Thyroid gland (tissue), 4 donors: ENCODE data around the gene MNS1. TPM values are rescaled to one million over a fixed set of nuclear protein-coding genes. Genes with fewer than 3 reads are reported as not detected.

Experiments used
- DNase-seq, 2 donors: peaks; one replicate each; pipeline ENCODE4 v3.0.0-alpha.2; 2019
- H3K27ac ChIP-seq, 3 donors: fragments of 200-600 bp; sonication (generic); 1 replicate in 2 of 3; 2 replicates in 1 of 3; pipeline ENCODE4 v1.5.1; 2016 to 2019; ENCODE audit warnings: mild to moderate bottlenecking in 1 of 3, moderate library complexity in 1 of 3
- H3K27me3 ChIP-seq: fragments of 200-600 bp; sonication (generic); one replicate; pipeline ENCODE4 v1.5.1; 2019
- H3K36me3 ChIP-seq, 2 donors: fragments of 200-600 bp; sonication (generic); one replicate each; pipeline ENCODE4 v1.5.1; 2016 to 2019
- H3K4me1 ChIP-seq, 2 donors: fragments of 200-600 bp; sonication (generic); one replicate each; pipeline ENCODE4 v1.5.1; 2017 to 2019
- H3K4me3 ChIP-seq, 3 donors: fragments of 200-600 bp; sonication (generic); replicated peaks in 1 of 3; 1 replicate in 2 of 3; 2 replicates in 1 of 3; pipeline ENCODE4 v1.5.1; 2016; ENCODE audit warnings: mild to moderate bottlenecking in 1 of 3
- H3K9me3 ChIP-seq: fragments of 200-600 bp; sonication (generic); one replicate; pipeline ENCODE4 v1.5.1; 2017
- POLR2A ChIP-seq, 2 donors: fragments of 450-650 bp; IDR thresholded peaks; one replicate each; pipeline ENCODE4 v1.6.1; 2017; ENCODE audit warnings: antibody characterized with exemption in 2 of 2, mild to moderate bottlenecking in 2 of 2, moderate library complexity in 1 of 2
- whole genome bisulfite sequencing, 2 donors: methylation state at CpG; one replicate each; pipeline ENCODE4 v1.1.5; 2017; 5-methylcytosine and 5-hydroxymethylcytosine counted together
- intact Hi-C: fragments of 100-400 bp; cut with DNase I; formaldehyde crosslinking; loops from one replicate; pipeline ENCODE4 v1.15.1; 2023
- total RNA-seq, 4 donors: library from RNA; depleted of rRNA; stranded (reverse); fragments of >200 nt; gene quantifications; one replicate each; pipeline ENCODE4 v1.2.3, GENCODE V29; 2016
- TF ChIP-seq, protein P1 (sequence below), 6 experiments: fragments of 200-600 bp in 3 of 6; fragments of 450-650 bp in 3 of 6; sonication (generic) in 3 of 6; IDR thresholded peaks; one replicate each; pipeline ENCODE4 v1.5.1; 2016 to 2019; ENCODE audit warnings: antibody characterized with exemption in 6 of 6, mild to moderate bottlenecking in 2 of 6, inconsistent platforms in 1 of 6, moderate library complexity in 1 of 6

The MNS1 gene
- total RNA-seq, 4 donors from 2014 or later = 0.78 to 1.6 (median 1.4) TPM

DNA sequence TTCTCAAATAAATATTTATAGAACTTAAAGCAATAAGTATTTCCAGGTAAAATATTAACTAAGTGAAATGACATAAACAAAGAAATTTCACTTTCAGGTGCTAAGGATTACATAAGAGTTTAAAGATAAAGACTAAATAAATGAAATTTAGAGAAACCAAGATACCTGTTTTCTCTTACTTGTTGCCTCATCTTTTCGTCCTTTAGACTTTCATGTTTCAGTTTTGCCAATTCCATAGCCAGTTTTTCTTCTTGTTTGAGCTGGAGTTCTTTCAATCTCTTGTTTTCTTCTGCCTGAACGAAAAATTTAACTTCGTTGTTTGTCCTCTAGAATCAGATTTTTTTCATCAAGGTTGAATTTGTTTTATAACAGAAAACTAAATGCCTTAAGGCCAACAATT is 8.7 kb downstream of the MNS1 start:
- intact Hi-C loops = no loop called here
- 92 to 94% methylated on average over 3 of the region's 3 CpGs for WGBS, 2 donors
- Histone ChIP-seq H3K27me3 (no peaks in the 10 kb centered on the region), H3K9me3 (no peaks in the 10 kb centered on the region), H3K36me3 (no peaks in the 10 kb centered on the region), H3K4me3 (no peak overlapping the region), H3K4me1 (no peaks in the 10 kb centered on the region), H3K27ac (no peak overlapping the region)
- TF ChIP-seq POLR2A (IDR thresholded peaks at IDR 0.05) = no peak
- TF ChIP-seq, protein P1, sequence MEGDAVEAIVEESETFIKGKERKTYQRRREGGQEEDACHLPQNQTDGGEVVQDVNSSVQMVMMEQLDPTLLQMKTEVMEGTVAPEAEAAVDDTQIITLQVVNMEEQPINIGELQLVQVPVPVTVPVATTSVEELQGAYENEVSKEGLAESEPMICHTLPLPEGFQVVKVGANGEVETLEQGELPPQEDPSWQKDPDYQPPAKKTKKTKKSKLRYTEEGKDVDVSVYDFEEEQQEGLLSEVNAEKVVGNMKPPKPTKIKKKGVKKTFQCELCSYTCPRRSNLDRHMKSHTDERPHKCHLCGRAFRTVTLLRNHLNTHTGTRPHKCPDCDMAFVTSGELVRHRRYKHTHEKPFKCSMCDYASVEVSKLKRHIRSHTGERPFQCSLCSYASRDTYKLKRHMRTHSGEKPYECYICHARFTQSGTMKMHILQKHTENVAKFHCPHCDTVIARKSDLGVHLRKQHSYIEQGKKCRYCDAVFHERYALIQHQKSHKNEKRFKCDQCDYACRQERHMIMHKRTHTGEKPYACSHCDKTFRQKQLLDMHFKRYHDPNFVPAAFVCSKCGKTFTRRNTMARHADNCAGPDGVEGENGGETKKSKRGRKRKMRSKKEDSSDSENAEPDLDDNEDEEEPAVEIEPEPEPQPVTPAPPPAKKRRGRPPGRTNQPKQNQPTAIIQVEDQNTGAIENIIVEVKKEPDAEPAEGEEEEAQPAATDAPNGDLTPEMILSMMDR (IDR thresholded peaks at IDR 0.05) = no peak
- DNase-seq = no peak

GRCh38 chr15:56454836-56455235 is 10.1 kb downstream of the MNS1 start:
- no peaks in the 10 kb centered on the region for H3K27me3 ChIP-seq
- intact Hi-C loops = no loop called here
- no peak for DNase-seq

GRCh38 chr15:56445746-56446145 is 19.2 kb downstream of the MNS1 start:
- intact Hi-C loops = no loop called here
- H3K36me3 ChIP-seq = no peaks in the 10 kb centered on the region
- H3K27ac ChIP-seq = no peak overlapping the region
- H3K9me3 ChIP-seq = no peaks in the 10 kb centered on the region
- WGBS, 2 donors = 93 to 99% methylated on average over 5 of the region's 5 CpGs
- H3K27me3 ChIP-seq = no peaks in the 10 kb centered on the region
- TF ChIP-seq, protein P1 (IDR thresholded peaks at IDR 0.05) = no peak
- TF ChIP-seq POLR2A (IDR thresholded peaks at IDR 0.05) = no peak
- DNase-seq = no peak
- no peak overlapping the region for H3K4me3 ChIP-seq
- H3K4me1 ChIP-seq = no peaks in the 10 kb centered on the region

More at GRCh38 chr15:56454836-56455235, 10.1 kb downstream of the MNS1 start:
- Histone ChIP-seq H3K4me1 (no peaks in the 10 kb centered on the region), H3K36me3 (no peaks in the 10 kb centered on the region), H3K4me3 (no peak overlapping the region), H3K9me3 (no peaks in the 10 kb centered on the region), H3K27ac (no peak overlapping the region)
- WGBS, 2 donors = 40 to 57% methylated on average over 1 of the region's 1 CpG
- TF ChIP-seq, protein P1 (IDR thresholded peaks at IDR 0.05) = no peak
- TF ChIP-seq POLR2A (IDR thresholded peaks at IDR 0.05) = no peak

DNA sequence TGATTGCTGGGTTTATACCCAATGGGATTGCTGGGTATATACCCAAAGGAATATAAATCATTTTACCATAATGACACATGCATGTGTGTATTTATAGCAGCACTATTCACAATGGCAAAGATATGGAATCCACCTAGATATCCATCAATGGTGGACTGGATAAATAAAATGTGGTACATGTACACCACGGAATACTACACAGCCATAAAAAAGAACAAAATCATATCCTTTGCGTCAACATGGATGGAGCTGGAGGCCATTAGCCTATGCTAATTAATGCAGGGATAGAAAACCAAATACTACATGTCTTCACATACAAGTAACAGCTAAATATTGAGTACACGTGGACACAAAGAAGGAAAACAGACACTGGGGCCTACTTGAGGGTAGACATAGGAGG is 22.6 kb downstream of the MNS1 start:
- Histone ChIP-seq H3K27ac (no peak overlapping the region), H3K27me3 (no peaks in the 10 kb centered on the region), H3K4me1 (no peaks in the 10 kb centered on the region), H3K36me3 (no peaks in the 10 kb centered on the region), H3K9me3 (no peaks in the 10 kb centered on the region), H3K4me3 (no peak overlapping the region)
- intact Hi-C loops = no loop called here
- WGBS, 2 donors = 96 to 97% methylated on average over 3 of the region's 3 CpGs
- DNase-seq = no peak
- no peak for TF ChIP-seq POLR2A (IDR thresholded peaks at IDR 0.05)
- TF ChIP-seq, protein P1 (IDR thresholded peaks at IDR 0.05) = no peak

GRCh38 chr15:56440214-56440770 is 24.6 kb downstream of the MNS1 start:
- no peaks in the 10 kb centered on the region for H3K27me3 ChIP-seq
- no peak for DNase-seq
- no peak for TF ChIP-seq POLR2A (IDR thresholded peaks at IDR 0.05)
- TF ChIP-seq, protein P1 (IDR thresholded peaks at IDR 0.05) = no peak
- H3K4me1 ChIP-seq = no peaks in the 10 kb centered on the region
- H3K27ac ChIP-seq = no peak overlapping the region
- H3K4me3 ChIP-seq = no peak overlapping the region
- 92 to 100% methylated on average over 1 of the region's 1 CpG for WGBS, 2 donors
- no peaks in the 10 kb centered on the region for H3K9me3 ChIP-seq
- intact Hi-C loops = no loop called here
- H3K36me3 ChIP-seq = no peaks in the 10 kb centered on the region
